ENCODE measurements around the gene GTF3C2. TPM values are rescaled to one million over a fixed set of nuclear protein-coding genes. Genes with fewer than 3 reads are reported as not detected.
A peak's percentile ranks its signal among the peaks of the same experiment; 100 is the strongest.

Gene GTF3C2
- total and polyA plus RNA-seq, 2 of the 4 experiments (the other 2 are of a cell fraction), result 25.5 to 36.9 TPM

DNA sequence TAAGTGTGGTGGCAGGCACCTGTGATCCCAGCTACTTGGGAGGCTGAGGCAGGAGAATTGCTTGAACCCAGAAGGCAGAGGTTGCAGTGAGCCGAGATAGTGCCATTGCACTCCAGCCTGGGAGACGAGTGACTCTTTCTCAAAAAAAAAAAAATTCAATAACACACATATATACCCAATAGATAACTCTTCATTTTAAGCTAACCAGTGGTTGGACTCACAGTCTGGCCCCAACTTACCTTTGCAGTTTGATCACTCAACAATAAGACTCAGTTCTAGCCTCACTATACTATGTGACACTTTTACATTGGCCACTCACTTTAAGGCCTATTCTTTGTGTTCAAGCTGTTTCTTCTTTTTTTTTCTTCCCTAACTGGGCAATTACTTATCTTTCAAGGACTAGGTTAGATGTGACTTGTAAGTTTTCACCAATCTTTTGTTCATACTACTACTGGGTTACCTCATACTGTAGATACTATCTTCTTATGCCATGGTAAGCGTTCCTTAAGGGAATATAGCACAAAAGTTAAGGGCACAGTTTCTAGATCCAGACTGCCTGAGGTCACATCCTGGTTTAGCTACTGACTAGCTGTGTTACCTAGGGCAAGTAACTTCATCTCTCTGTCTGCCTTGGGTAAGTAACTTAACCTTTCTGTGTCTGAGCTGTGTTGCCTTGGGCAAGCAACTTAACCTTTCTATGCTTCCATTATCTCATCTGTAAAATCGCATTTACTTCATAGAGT, 6.3 kb upstream of the GTF3C2 start:
- DNase-seq (no peak), ATAC-seq (ENCODE audit: low read depth) (no peak; the same call in 1 of the 2 replicates)
- no peak overlapping the region for H2AK9ac ChIP-seq (replicated peaks; ENCODE audit: low read depth, low read length, poor library complexity)
- WGBS, 2 experiments (ENCODE audit: extremely low coverage in 2 of 2, insufficient read length in 1 of 2), result 60% methylated on average over 1 of the region's 4 CpGs; no CpG with 5 or more reads in 1 of the 2 experiments
- peaks cover 4 to 19% of the 10 kb centered on the region in 2 experiments for H3K79me1 ChIP-seq (ENCODE audit: low read depth in 1 of 2, low read length in 2 of 2)
- H3K56ac ChIP-seq (ENCODE audit: extremely low read depth, insufficient read depth, low read length), result no peak overlapping the region
- dilution Hi-C loops (cut with HindIII; ENCODE audit: low sequenced_read_pairs, unreplicated experiment) (no loop called here), intact Hi-C loops (cut with micrococcal nuclease) (no loop called here), in situ Hi-C loops (cut with MboI; ENCODE audit: low sequenced_read_pairs) (no loop called here)
- no peak overlapping the region for H2BK5ac ChIP-seq (ENCODE audit: low read depth, low read length, poor library complexity, severe bottlenecking)
- peaks cover 32% of the 10 kb centered on the region for H3K36me3 ChIP-seq (ENCODE audit: control insufficient read depth, insufficient read depth, low read length)
- no peak overlapping the region for H4K91ac ChIP-seq (ENCODE audit: insufficient read depth, low read depth, low read length)
- no peak overlapping the region for H3K27ac ChIP-seq (ENCODE audit: insufficient read depth, low read length)
- no peak overlapping the region for H3K18ac ChIP-seq (ENCODE audit: low read depth, low read length)
- H3K9me1 ChIP-seq (ENCODE audit: insufficient read depth, low read length), result no peaks in the 10 kb centered on the region; the same call in 1 of the 2 replicates
- H3K4me3 ChIP-seq (ENCODE audit: insufficient read depth, low read depth, low read length), result no peak overlapping the region
- H2BK15ac ChIP-seq (ENCODE audit: low read depth, low read length), result no peak overlapping the region
- no peak overlapping the region for H2AFZ ChIP-seq (replicated peaks; ENCODE audit: low read length, poor library complexity)
- TF ChIP-seq, protein P1, sequence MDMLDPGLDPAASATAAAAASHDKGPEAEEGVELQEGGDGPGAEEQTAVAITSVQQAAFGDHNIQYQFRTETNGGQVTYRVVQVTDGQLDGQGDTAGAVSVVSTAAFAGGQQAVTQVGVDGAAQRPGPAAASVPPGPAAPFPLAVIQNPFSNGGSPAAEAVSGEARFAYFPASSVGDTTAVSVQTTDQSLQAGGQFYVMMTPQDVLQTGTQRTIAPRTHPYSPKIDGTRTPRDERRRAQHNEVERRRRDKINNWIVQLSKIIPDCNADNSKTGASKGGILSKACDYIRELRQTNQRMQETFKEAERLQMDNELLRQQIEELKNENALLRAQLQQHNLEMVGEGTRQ (IDR thresholded peaks at IDR 0.05; ENCODE audit: low read depth, low read length), result no peak
- TF ChIP-seq RAD21 (IDR thresholded peaks at IDR 0.05; ENCODE audit: low read length) (no peak), NFE2L2 (IDR thresholded peaks at IDR 0.05; ENCODE audit: low read depth, low read length) (no peak), FOS (IDR thresholded peaks at IDR 0.05; ENCODE audit: low read depth, low read length) (no peak), CHD1 (IDR thresholded peaks at IDR 0.05; ENCODE audit: low read depth, low read length) (no peak), MAFK (IDR thresholded peaks at IDR 0.05; ENCODE audit: low read depth, low read length) (no peak), MXI1 (IDR thresholded peaks at IDR 0.05; ENCODE audit: borderline replicate concordance, low read depth, low read length) (no peak), BHLHE40 (IDR thresholded peaks at IDR 0.05; ENCODE audit: low read depth, low read length) (no peak), SMC3 (IDR thresholded peaks at IDR 0.05; ENCODE audit: low read depth, low read length) (no peak), RFX5 (IDR thresholded peaks at IDR 0.05; ENCODE audit: low read depth, low read length) (no peak), POLR2A (IDR thresholded peaks at IDR 0.05; ENCODE audit: low read depth, low read length) (no peak), RCOR1 (IDR thresholded peaks at IDR 0.05; ENCODE audit: insufficient replicate concordance, low read length) (no peak)
- TF ChIP-seq, protein P2, sequence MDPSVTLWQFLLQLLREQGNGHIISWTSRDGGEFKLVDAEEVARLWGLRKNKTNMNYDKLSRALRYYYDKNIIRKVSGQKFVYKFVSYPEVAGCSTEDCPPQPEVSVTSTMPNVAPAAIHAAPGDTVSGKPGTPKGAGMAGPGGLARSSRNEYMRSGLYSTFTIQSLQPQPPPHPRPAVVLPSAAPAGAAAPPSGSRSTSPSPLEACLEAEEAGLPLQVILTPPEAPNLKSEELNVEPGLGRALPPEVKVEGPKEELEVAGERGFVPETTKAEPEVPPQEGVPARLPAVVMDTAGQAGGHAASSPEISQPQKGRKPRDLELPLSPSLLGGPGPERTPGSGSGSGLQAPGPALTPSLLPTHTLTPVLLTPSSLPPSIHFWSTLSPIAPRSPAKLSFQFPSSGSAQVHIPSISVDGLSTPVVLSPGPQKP (IDR thresholded peaks at IDR 0.05; ENCODE audit: borderline replicate concordance, low read depth, low read length), result no peak
- TF ChIP-seq, protein P3, sequence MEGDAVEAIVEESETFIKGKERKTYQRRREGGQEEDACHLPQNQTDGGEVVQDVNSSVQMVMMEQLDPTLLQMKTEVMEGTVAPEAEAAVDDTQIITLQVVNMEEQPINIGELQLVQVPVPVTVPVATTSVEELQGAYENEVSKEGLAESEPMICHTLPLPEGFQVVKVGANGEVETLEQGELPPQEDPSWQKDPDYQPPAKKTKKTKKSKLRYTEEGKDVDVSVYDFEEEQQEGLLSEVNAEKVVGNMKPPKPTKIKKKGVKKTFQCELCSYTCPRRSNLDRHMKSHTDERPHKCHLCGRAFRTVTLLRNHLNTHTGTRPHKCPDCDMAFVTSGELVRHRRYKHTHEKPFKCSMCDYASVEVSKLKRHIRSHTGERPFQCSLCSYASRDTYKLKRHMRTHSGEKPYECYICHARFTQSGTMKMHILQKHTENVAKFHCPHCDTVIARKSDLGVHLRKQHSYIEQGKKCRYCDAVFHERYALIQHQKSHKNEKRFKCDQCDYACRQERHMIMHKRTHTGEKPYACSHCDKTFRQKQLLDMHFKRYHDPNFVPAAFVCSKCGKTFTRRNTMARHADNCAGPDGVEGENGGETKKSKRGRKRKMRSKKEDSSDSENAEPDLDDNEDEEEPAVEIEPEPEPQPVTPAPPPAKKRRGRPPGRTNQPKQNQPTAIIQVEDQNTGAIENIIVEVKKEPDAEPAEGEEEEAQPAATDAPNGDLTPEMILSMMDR (conservative IDR thresholded peaks at IDR 0.05; ENCODE audit: low read depth, low read length), result no peak
- no peak overlapping the region for H4K8ac ChIP-seq (ENCODE audit: low read depth in 2 of 2, low read length in 2 of 2)
- no peak overlapping the region for H2BK120ac ChIP-seq (ENCODE audit: low read depth, low read length)
- CTCF ChIA-PET, result no interaction called here
- H3K4me1 ChIP-seq (ENCODE audit: control insufficient read depth, insufficient read depth, low read length), result peaks cover 2% of the 10 kb centered on the region; the same call in 1 of the 2 replicates
- H4K5ac ChIP-seq (ENCODE audit: low read depth, low read length), result peak overlapping the region; percentile 17; the same call in 1 of the 2 replicates
- no peak overlapping the region for H3K23ac ChIP-seq (ENCODE audit: low read depth, low read length)
- POLR2A ChIA-PET (ENCODE audit: unreplicated experiment), result no interaction called here
- H4K20me1 ChIP-seq (ENCODE audit: insufficient read depth, low read length), result no peaks in the 10 kb centered on the region
- H2AK5ac ChIP-seq (ENCODE audit: low read depth, low read length), result no peak overlapping the region
- H3K4ac ChIP-seq (ENCODE audit: low read depth, low read length), result no peak overlapping the region
- H3K4me2 ChIP-seq (ENCODE audit: low read depth, low read length), result no peak overlapping the region
- no peak overlapping the region for H3K9ac ChIP-seq (ENCODE audit: low read depth, low read length)
- BruUV-seq (replicated peaks), result no TSS peak
- H3K14ac ChIP-seq (replicated peaks; ENCODE audit: low read depth, low read length), result no peak overlapping the region
- H3K27me3 ChIP-seq (ENCODE audit: control insufficient read depth, insufficient read depth, low read length), result no peaks in the 10 kb centered on the region
- H2BK20ac ChIP-seq (ENCODE audit: low read depth, low read length), result no peak overlapping the region
- H3K9me3 ChIP-seq (ENCODE audit: control insufficient read depth, insufficient read depth, low read length), result no peaks in the 10 kb centered on the region

Data from IMR-90 (cell line).